ENCODE measurements around the gene ANO9. TPM values are rescaled to one million over a fixed set of nuclear protein-coding genes. Genes with fewer than 3 reads are reported as not detected.

ANO9 gene, protein sequence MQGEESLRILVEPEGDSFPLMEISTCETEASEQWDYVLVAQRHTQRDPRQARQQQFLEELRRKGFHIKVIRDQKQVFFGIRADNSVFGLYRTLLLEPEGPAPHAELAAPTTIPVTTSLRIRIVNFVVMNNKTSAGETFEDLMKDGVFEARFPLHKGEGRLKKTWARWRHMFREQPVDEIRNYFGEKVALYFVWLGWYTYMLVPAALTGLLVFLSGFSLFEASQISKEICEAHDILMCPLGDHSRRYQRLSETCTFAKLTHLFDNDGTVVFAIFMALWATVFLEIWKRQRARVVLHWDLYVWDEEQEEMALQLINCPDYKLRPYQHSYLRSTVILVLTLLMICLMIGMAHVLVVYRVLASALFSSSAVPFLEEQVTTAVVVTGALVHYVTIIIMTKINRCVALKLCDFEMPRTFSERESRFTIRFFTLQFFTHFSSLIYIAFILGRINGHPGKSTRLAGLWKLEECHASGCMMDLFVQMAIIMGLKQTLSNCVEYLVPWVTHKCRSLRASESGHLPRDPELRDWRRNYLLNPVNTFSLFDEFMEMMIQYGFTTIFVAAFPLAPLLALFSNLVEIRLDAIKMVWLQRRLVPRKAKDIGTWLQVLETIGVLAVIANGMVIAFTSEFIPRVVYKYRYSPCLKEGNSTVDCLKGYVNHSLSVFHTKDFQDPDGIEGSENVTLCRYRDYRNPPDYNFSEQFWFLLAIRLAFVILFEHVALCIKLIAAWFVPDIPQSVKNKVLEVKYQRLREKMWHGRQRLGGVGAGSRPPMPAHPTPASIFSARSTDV
- 10 to 100 TPM; 15.1 to 21.3 (median 15.1) TPM for total RNA-seq
- total RNA-seq (2013): 26.4 TPM

DNA sequence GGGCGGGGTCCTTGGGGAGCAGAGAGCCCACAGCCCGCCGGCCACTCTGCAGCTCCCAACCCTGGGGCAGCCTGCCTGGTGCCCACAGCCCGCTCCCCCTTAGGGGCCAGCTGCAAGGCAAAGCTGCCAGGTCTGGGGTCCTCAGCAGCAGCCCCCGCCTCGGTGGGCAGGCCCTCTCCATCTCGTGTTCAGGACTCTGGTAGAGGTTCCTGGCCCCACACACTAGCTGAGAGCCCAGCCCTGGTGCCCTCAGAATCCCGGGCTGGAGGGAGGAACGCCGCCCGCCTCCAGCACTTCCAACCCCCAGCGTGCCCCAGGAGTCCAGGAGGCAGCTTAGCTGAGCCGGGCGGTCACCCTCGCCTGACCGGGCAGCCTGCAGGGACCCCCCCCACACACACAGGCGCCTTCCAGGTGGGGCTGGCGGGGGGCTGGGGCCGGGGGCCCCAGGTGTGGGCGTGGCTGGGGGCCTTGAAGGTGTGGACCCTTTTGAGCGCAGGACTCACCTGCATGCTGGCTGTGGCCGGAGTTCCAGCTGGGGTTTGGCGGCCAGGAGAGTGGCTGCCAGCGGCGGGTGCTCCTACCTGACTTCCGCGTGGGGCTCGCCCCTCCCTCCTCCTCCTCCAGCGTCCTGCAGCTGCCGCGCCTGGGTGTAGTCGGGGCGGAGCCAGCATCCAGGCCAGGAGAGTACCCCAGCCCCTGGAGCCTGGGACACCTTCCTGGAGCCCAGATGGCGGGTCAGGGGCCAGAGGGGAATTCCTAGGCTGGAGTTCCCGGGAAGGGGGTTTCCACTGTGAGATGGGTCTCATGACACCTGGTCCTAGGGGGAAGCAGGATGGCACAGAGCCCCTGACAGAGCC, at the start of gene ANO9:
Gene ANO9, minus strand, starts transcription at position 594 of the 857 bp plus-strand sequence. Its CDS starts 85 bp downstream, at position 509.
- no peaks in the 10 kb centered on the region for H3K9me3 Mint-ChIP-seq
- H3K36me3 Mint-ChIP-seq: no peaks in the 10 kb centered on the region
- ATAC-seq (peak; percentile 45 to 86 (median 78)), DNase-seq (peak in 1 of 2 donors; percentile 80)
- H3K4me1 Mint-ChIP-seq: peaks cover 5 to 12% of the 10 kb centered on the region in 2 donors
- no peaks in the 10 kb centered on the region for H3K9me3 ChIP-seq (ENCODE audit: control insufficient read depth, insufficient read depth, low read length)
- peak within 1 kb of the TSS in 1 of 2 donors; percentile 52 for H3K27ac Mint-ChIP-seq
- intact Hi-C loops (cut with micrococcal nuclease): no loop called here
- H3K4me3 Mint-ChIP-seq: no peak within 1 kb of the TSS
- TF ChIP-seq, protein P1, sequence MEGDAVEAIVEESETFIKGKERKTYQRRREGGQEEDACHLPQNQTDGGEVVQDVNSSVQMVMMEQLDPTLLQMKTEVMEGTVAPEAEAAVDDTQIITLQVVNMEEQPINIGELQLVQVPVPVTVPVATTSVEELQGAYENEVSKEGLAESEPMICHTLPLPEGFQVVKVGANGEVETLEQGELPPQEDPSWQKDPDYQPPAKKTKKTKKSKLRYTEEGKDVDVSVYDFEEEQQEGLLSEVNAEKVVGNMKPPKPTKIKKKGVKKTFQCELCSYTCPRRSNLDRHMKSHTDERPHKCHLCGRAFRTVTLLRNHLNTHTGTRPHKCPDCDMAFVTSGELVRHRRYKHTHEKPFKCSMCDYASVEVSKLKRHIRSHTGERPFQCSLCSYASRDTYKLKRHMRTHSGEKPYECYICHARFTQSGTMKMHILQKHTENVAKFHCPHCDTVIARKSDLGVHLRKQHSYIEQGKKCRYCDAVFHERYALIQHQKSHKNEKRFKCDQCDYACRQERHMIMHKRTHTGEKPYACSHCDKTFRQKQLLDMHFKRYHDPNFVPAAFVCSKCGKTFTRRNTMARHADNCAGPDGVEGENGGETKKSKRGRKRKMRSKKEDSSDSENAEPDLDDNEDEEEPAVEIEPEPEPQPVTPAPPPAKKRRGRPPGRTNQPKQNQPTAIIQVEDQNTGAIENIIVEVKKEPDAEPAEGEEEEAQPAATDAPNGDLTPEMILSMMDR (IDR thresholded peaks at IDR 0.05): no peak
- peak within 1 kb of the TSS; percentile 8 for H3K4me3 ChIP-seq (ENCODE audit: low read length)
- H3K27ac ChIP-seq (ENCODE audit: low read length): no peak within 1 kb of the TSS
- peaks cover 40% of the 10 kb centered on the region for H3K4me1 ChIP-seq (ENCODE audit: control insufficient read depth, insufficient read depth, low read length)
- WGBS (ENCODE audit: insufficient coverage): 23% methylated on average over 35 of the region's 35 CpGs
- H3K27me3 Mint-ChIP-seq (ENCODE audit: low read depth in 2 of 2): peaks cover 0 to 3% of the 10 kb centered on the region in 2 donors
- no peaks in the 10 kb centered on the region for H3K36me3 ChIP-seq (ENCODE audit: control insufficient read depth, insufficient read depth, low read length)
- H3K27me3 ChIP-seq (ENCODE audit: control insufficient read depth, insufficient read depth, low read length): no peaks in the 10 kb centered on the region

DNA sequence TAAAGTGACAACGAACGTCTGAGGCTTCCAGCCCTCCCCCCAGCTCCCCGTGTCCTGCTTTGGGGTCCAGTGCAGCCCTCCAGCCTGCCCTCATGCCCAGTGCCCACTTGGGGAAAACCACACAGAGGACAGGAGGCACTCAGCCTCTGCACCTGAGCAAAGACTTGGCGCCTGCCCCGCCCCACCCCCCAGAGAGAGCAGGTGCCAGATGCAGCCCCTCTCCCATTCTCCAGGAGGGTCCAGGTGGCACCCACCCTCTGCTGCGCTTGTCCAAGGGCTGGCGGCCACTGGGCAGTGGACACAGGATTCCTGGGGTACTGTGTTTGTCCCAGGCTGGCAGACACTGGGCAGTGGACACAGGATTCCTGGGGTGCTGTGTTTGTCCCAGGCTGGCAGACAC, 49.5 kb upstream of the ANO9 start:
- no peak overlapping the region for H3K4me3 ChIP-seq (ENCODE audit: low read length)
- DNase-seq: no peak
- no peaks in the 10 kb centered on the region for H3K4me1 ChIP-seq (ENCODE audit: control insufficient read depth, insufficient read depth, low read length)
- Mint-ChIP-seq H3K36me3 (no peaks in the 10 kb centered on the region), H3K4me1 (no peaks in the 10 kb centered on the region), H3K27ac (no peak overlapping the region), H3K4me3 (no peak overlapping the region), H3K27me3 (ENCODE audit: low read depth in 2 of 2) (no peaks in the 10 kb centered on the region), H3K9me3 (no peaks in the 10 kb centered on the region)
- no peak overlapping the region for H3K27ac ChIP-seq (ENCODE audit: low read length)
- 93% methylated on average over 7 of the region's 7 CpGs for WGBS (ENCODE audit: insufficient coverage)
- no peak for ATAC-seq
- no peaks in the 10 kb centered on the region for H3K27me3 ChIP-seq (ENCODE audit: control insufficient read depth, insufficient read depth, low read length)
- TF ChIP-seq, protein P1 (IDR thresholded peaks at IDR 0.05): no peak
- intact Hi-C loops (cut with micrococcal nuclease): no loop called here
- H3K9me3 ChIP-seq (ENCODE audit: control insufficient read depth, insufficient read depth, low read length): no peaks in the 10 kb centered on the region
- H3K36me3 ChIP-seq (ENCODE audit: control insufficient read depth, insufficient read depth, low read length): peaks cover 22% of the 10 kb centered on the region

DNA sequence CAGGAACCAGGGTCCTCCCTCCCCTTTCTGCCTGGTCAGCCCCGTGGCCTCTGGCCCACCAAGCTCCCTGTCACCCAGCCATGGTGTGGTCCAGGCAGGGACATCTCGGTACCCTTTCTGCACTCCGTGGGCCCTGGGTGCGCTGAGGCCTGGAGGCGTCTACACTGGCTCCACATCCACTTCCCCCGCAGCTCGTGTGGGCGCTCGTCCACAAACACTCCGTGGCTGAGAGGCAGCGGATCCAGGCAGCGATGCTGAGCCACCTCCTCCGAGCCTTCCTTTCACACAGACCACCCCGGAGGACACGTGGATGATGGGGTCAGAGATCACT, 49.1 kb upstream of the ANO9 start:
- Histone ChIP-seq H3K4me1 (ENCODE audit: control insufficient read depth, insufficient read depth, low read length) (no peaks in the 10 kb centered on the region), H3K9me3 (ENCODE audit: control insufficient read depth, insufficient read depth, low read length) (no peaks in the 10 kb centered on the region), H3K27ac (ENCODE audit: low read length) (no peak overlapping the region), H3K36me3 (ENCODE audit: control insufficient read depth, insufficient read depth, low read length) (peaks cover 21% of the 10 kb centered on the region), H3K27me3 (ENCODE audit: control insufficient read depth, insufficient read depth, low read length) (no peaks in the 10 kb centered on the region), H3K4me3 (ENCODE audit: low read length) (no peak overlapping the region)
- no peak overlapping the region for H3K4me3 Mint-ChIP-seq
- H3K36me3 Mint-ChIP-seq: no peaks in the 10 kb centered on the region
- no peak overlapping the region for H3K27ac Mint-ChIP-seq
- DNase-seq: no peak
- H3K27me3 Mint-ChIP-seq (ENCODE audit: low read depth in 2 of 2): no peaks in the 10 kb centered on the region
- intact Hi-C loops (cut with micrococcal nuclease): no loop called here
- no peaks in the 10 kb centered on the region for H3K9me3 Mint-ChIP-seq
- TF ChIP-seq, protein P1 (IDR thresholded peaks at IDR 0.05): no peak
- 95% methylated on average over 15 of the region's 15 CpGs for WGBS (ENCODE audit: insufficient coverage)
- H3K4me1 Mint-ChIP-seq: no peaks in the 10 kb centered on the region
- ATAC-seq: no peak

All from natural killer cell (primary cell).